ENCODE data around the gene OR2AG1. TPM values are rescaled to one million over a fixed set of nuclear protein-coding genes. Genes with fewer than 3 reads are reported as not detected.

OR2AG1 gene
- total and polyA plus RNA-seq, 2 of the 4 experiments (the other 2 are of a cell fraction), result not detected

DNA sequence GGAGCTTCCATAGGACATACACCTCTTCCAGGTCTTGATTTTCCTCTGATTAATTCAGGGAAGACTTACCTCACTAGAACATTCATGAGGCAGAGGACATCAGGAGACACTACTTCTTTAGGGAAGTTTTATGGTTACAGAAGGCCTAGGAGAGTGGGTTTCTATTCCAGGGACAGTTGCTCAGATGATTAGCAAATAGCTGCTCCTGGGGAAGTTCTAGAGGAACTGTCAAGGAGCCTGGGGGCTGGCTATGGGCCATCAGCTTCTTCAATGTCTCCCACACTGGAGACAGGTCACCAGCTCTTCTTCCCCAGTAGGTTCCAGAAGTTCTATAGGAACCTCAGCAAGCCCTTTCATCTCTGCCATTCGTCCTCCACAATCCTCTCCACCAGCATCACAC, 51.2 kb downstream of the OR2AG1 start:
- H3K4me3 ChIP-seq (ENCODE audit: insufficient read depth, low read depth, low read length), result no peak overlapping the region
- no peaks in the 10 kb centered on the region for H3K9me3 ChIP-seq (ENCODE audit: control insufficient read depth, insufficient read depth, low read length)
- no peak for TF ChIP-seq CEBPB (IDR thresholded peaks at IDR 0.05; ENCODE audit: low read depth, low read length)
- no peak for TF ChIP-seq RAD21 (IDR thresholded peaks at IDR 0.05; ENCODE audit: low read length)
- TF ChIP-seq CTCF (conservative IDR thresholded peaks at IDR 0.05; ENCODE audit: low read depth, low read length), result no peak
- TF ChIP-seq, protein P1, sequence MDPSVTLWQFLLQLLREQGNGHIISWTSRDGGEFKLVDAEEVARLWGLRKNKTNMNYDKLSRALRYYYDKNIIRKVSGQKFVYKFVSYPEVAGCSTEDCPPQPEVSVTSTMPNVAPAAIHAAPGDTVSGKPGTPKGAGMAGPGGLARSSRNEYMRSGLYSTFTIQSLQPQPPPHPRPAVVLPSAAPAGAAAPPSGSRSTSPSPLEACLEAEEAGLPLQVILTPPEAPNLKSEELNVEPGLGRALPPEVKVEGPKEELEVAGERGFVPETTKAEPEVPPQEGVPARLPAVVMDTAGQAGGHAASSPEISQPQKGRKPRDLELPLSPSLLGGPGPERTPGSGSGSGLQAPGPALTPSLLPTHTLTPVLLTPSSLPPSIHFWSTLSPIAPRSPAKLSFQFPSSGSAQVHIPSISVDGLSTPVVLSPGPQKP (IDR thresholded peaks at IDR 0.05; ENCODE audit: borderline replicate concordance, low read depth, low read length), result no peak
- no peak for TF ChIP-seq FOS (IDR thresholded peaks at IDR 0.05; ENCODE audit: low read depth, low read length)
- TF ChIP-seq BHLHE40 (IDR thresholded peaks at IDR 0.05; ENCODE audit: low read depth, low read length), result no peak
- no peak for TF ChIP-seq CHD1 (IDR thresholded peaks at IDR 0.05; ENCODE audit: low read depth, low read length)
- no peak for TF ChIP-seq USF2 (IDR thresholded peaks at IDR 0.05; ENCODE audit: low read depth, low read length)
- no peaks in the 10 kb centered on the region for H3K79me1 ChIP-seq (ENCODE audit: low read depth in 1 of 2, low read length in 2 of 2)
- no peak overlapping the region for H2AK5ac ChIP-seq (ENCODE audit: low read depth, low read length)
- no TSS peak for BruUV-seq (replicated peaks)
- no peak overlapping the region for H2AFZ ChIP-seq (replicated peaks; ENCODE audit: low read length, poor library complexity)
- DNase-seq (no peak), ATAC-seq (ENCODE audit: low read depth) (no peak)
- H3K23ac ChIP-seq (ENCODE audit: low read depth, low read length), result no peak overlapping the region
- H3K4me2 ChIP-seq (ENCODE audit: low read depth, low read length), result no peak overlapping the region
- POLR2A ChIA-PET (ENCODE audit: unreplicated experiment), result no interaction called here
- no peaks in the 10 kb centered on the region for H3K4me1 ChIP-seq (ENCODE audit: control insufficient read depth, insufficient read depth, low read length)
- no peaks in the 10 kb centered on the region for H3K36me3 ChIP-seq (ENCODE audit: control insufficient read depth, insufficient read depth, low read length)
- intact Hi-C loops (cut with micrococcal nuclease), result no loop called here
- H4K91ac ChIP-seq (ENCODE audit: insufficient read depth, low read depth, low read length), result no peak overlapping the region
- no peak overlapping the region for H3K9ac ChIP-seq (ENCODE audit: low read depth, low read length)
- H4K5ac ChIP-seq (ENCODE audit: low read depth, low read length), result no peak overlapping the region
- no peak overlapping the region for H2BK15ac ChIP-seq (ENCODE audit: low read depth, low read length)
- in situ Hi-C loops (cut with MboI; ENCODE audit: low sequenced_read_pairs), result no loop called here
- no peak overlapping the region for H2BK20ac ChIP-seq (ENCODE audit: low read depth, low read length)
- H4K8ac ChIP-seq (ENCODE audit: low read depth in 2 of 2, low read length in 2 of 2), result no peak overlapping the region
- H3K27me3 ChIP-seq (ENCODE audit: control insufficient read depth, insufficient read depth, low read length), result no peaks in the 10 kb centered on the region
- H3K56ac ChIP-seq (ENCODE audit: extremely low read depth, insufficient read depth, low read length), result no peak overlapping the region
- no peak overlapping the region for H3K27ac ChIP-seq (ENCODE audit: insufficient read depth, low read length)
- H3K18ac ChIP-seq (ENCODE audit: low read depth, low read length), result no peak overlapping the region
- H2BK120ac ChIP-seq (ENCODE audit: low read depth, low read length), result no peak overlapping the region
- no peaks in the 10 kb centered on the region for H4K20me1 ChIP-seq (ENCODE audit: insufficient read depth, low read length)
- H3K4ac ChIP-seq (ENCODE audit: low read depth, low read length), result no peak overlapping the region
- CTCF ChIA-PET, result no interaction called here
- no peaks in the 10 kb centered on the region for H3K9me1 ChIP-seq (ENCODE audit: insufficient read depth, low read length)
- no peak overlapping the region for H2BK5ac ChIP-seq (ENCODE audit: low read depth, low read length, poor library complexity, severe bottlenecking)
- dilution Hi-C loops (cut with HindIII; ENCODE audit: low sequenced_read_pairs, unreplicated experiment), result no loop called here
- no peak overlapping the region for H2AK9ac ChIP-seq (replicated peaks; ENCODE audit: low read depth, low read length, poor library complexity)
- no peak overlapping the region for H3K14ac ChIP-seq (replicated peaks; ENCODE audit: low read depth, low read length)
- no CpG with 5 or more reads among the region's 1 CpG for WGBS, 2 experiments (ENCODE audit: extremely low coverage in 2 of 2, insufficient read length in 1 of 2)
